Measurements from ENCODE around the gene RERE. TPM values are rescaled to one million over a fixed set of nuclear protein-coding genes. Genes with fewer than 3 reads are reported as not detected.

Gene RERE
- total and polyA plus RNA-seq, 2 experiments from 2014 or later, result 148 to 170 TPM

- H3K9me2 ChIP-seq (ENCODE audit: insufficient read depth), result no peaks in the 10 kb centered on the region
- H2AFZ ChIP-seq, result no peak overlapping the region
- no peaks in the 10 kb centered on the region for H3F3A ChIP-seq (replicated peaks; ENCODE audit: low read depth)
- peaks cover 8% of the 10 kb centered on the region for H3K27me3 Mint-ChIP-seq (ENCODE audit: insufficient read depth, low read depth, poor library complexity)
- no peaks in the 10 kb centered on the region; the same call in 2 of the 3 replicates for H3K4me1 Mint-ChIP-seq
- no peaks in the 10 kb centered on the region for H3K79me2 ChIP-seq (replicated peaks; ENCODE audit: insufficient read depth)
- H3K27me3 ChIP-seq (ENCODE audit: insufficient read depth), result 0 out of 2 replicates have a peak, but pooled peaks cover 2% of the 10 kb centered on the region
- no peaks in the 10 kb centered on the region for H3K36me3 Mint-ChIP-seq (ENCODE audit: low read depth)
- no peaks in the 10 kb centered on the region for H3K36me3 ChIP-seq (ENCODE audit: insufficient read depth)
- no peak for DNase-seq (ENCODE audit: low spot score)
- H3K4me2 ChIP-seq, result no peak overlapping the region
- no peak overlapping the region for H3K27ac Mint-ChIP-seq
- peaks cover 2% of the 10 kb centered on the region; the same call in 1 of the 3 replicates for H3K9me3 Mint-ChIP-seq
- H3K27ac ChIP-seq (ENCODE audit: low read depth), result no peak overlapping the region
- ATAC-seq, result peak; percentile 30; the same call in 2 of the 3 replicates
- no peak overlapping the region for H3K4me3 ChIP-seq
- TF ChIP-seq REST (IDR thresholded peaks at IDR 0.05; ENCODE audit: unreplicated experiment) (no peak), CTCF (conservative IDR thresholded peaks at IDR 0.05; ENCODE audit: low read depth in 2 of 2) (no peak), EZH2 (IDR thresholded peaks at IDR 0.05; ENCODE audit: low read depth, unreplicated experiment) (no peak), ZNF462 (CRISPR knock-in tag; IDR thresholded peaks at IDR 0.05) (no peak), JUNB (IDR thresholded peaks at IDR 0.05; ENCODE audit: unreplicated experiment) (no peak), NANOG (IDR thresholded peaks at IDR 0.05; ENCODE audit: borderline replicate concordance) (no peak), ETS1 (IDR thresholded peaks at IDR 0.05) (no peak), ZNF114 (CRISPR knock-in tag; IDR thresholded peaks at IDR 0.05) (no peak), STAT1 (IDR thresholded peaks at IDR 0.05; ENCODE audit: unreplicated experiment) (no peak), EZH2phosphoT487 (IDR thresholded peaks at IDR 0.05; ENCODE audit: unreplicated experiment) (no peak), ZNF331 (CRISPR knock-in tag; IDR thresholded peaks at IDR 0.05; ENCODE audit: low read depth) (no peak), CREB1 (CRISPR knock-in tag; IDR thresholded peaks at IDR 0.05; ENCODE audit: low read depth) (no peak), POLR2AphosphoS5 (IDR thresholded peaks at IDR 0.05; ENCODE audit: low read depth) (no peak)
- no peaks in the 10 kb centered on the region for H4K20me1 ChIP-seq (replicated peaks; ENCODE audit: insufficient read depth)
- no peak overlapping the region for H3K4me3 Mint-ChIP-seq
- H3K4me1 ChIP-seq (ENCODE audit: insufficient read depth), result no peaks in the 10 kb centered on the region
These were observed 493.1 kb downstream of the RERE start for GRCh38 chr1:8324176-8324810.
